HL-60 (cell line): Measurements from ENCODE around the gene LUZP1.

Source experiments
- GABPA ChIP-seq: IDR thresholded peaks from 2 replicates; pipeline ENCODE4 v1.6.1; 2012; ENCODE audit warnings: low read depth
- POLR2AphosphoS5 ChIP-seq: IDR thresholded peaks from 2 replicates; pipeline ENCODE4 v1.6.1; 2012; ENCODE audit warnings: low read depth
- SPI1 ChIP-seq: IDR thresholded peaks from 2 replicates; pipeline ENCODE4 v1.6.1; 2012; ENCODE audit warnings: low read depth, mild to moderate bottlenecking, borderline replicate concordance
- TF ChIP-seq, protein P1 (sequence below): IDR thresholded peaks from one replicate; pipeline ENCODE4 v1.5.1; 2011; ENCODE audit warnings: low read length, control low read depth, inconsistent platforms; ENCODE audit not compliant: insufficient read depth

DNA sequence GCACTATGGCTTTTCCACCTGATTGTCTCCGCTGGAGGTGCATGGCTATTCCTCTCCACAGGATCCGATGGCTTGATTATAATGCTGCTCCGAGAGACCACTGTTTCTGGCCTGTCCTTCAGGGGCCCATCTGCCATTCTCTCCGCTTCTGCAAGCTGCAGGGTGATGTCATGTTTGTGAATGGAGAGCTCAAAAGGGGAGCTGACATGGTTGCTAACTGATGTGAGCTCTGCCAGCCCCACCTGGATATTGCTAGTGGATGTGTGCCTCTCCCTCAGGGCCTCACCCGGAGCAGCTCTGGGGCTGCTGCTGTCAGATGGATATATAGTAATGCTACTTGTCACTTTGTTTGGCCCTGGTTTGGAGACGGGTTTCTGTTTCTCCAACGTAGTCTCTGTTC is 77.1 kb downstream of the LUZP1 start:
- TF ChIP-seq, protein P1, sequence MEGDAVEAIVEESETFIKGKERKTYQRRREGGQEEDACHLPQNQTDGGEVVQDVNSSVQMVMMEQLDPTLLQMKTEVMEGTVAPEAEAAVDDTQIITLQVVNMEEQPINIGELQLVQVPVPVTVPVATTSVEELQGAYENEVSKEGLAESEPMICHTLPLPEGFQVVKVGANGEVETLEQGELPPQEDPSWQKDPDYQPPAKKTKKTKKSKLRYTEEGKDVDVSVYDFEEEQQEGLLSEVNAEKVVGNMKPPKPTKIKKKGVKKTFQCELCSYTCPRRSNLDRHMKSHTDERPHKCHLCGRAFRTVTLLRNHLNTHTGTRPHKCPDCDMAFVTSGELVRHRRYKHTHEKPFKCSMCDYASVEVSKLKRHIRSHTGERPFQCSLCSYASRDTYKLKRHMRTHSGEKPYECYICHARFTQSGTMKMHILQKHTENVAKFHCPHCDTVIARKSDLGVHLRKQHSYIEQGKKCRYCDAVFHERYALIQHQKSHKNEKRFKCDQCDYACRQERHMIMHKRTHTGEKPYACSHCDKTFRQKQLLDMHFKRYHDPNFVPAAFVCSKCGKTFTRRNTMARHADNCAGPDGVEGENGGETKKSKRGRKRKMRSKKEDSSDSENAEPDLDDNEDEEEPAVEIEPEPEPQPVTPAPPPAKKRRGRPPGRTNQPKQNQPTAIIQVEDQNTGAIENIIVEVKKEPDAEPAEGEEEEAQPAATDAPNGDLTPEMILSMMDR: no peak
- TF ChIP-seq SPI1 (no peak), POLR2AphosphoS5 (no peak), GABPA (no peak)
